ENCODE results near the gene TNIK.

Gene TNIK

DNA sequence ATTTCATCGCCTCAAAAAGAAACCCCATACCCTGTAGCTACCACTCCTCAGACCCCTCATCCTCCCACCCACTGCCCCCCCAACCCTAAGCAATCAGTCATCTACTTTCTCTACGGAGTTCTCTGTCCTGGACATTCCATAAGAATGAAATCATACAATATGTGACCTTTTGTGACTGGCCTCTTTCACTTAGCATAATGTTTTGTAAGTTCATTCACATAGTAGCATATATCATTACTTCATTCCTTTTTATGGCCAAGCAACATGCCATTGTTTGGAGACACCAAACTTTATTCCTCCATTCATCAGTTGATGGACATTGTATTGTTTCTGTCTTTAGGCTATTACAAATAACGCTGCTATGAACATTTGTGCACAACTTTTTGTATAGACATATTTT lies 64.2 kb downstream of the TNIK start:
- TF ChIP-seq, protein P1, sequence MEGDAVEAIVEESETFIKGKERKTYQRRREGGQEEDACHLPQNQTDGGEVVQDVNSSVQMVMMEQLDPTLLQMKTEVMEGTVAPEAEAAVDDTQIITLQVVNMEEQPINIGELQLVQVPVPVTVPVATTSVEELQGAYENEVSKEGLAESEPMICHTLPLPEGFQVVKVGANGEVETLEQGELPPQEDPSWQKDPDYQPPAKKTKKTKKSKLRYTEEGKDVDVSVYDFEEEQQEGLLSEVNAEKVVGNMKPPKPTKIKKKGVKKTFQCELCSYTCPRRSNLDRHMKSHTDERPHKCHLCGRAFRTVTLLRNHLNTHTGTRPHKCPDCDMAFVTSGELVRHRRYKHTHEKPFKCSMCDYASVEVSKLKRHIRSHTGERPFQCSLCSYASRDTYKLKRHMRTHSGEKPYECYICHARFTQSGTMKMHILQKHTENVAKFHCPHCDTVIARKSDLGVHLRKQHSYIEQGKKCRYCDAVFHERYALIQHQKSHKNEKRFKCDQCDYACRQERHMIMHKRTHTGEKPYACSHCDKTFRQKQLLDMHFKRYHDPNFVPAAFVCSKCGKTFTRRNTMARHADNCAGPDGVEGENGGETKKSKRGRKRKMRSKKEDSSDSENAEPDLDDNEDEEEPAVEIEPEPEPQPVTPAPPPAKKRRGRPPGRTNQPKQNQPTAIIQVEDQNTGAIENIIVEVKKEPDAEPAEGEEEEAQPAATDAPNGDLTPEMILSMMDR (IDR thresholded peaks at IDR 0.05; ENCODE audit: extremely low read depth, insufficient read depth, missing control alignments) = no peak
- no peak for DNase-seq (ENCODE audit: low spot score)
- in situ Hi-C loops (cut with MboI; ENCODE audit: low pct_unique_long_range_greater_than_20kb, low sequenced_read_pairs, unreplicated experiment) = no loop called here

DNA sequence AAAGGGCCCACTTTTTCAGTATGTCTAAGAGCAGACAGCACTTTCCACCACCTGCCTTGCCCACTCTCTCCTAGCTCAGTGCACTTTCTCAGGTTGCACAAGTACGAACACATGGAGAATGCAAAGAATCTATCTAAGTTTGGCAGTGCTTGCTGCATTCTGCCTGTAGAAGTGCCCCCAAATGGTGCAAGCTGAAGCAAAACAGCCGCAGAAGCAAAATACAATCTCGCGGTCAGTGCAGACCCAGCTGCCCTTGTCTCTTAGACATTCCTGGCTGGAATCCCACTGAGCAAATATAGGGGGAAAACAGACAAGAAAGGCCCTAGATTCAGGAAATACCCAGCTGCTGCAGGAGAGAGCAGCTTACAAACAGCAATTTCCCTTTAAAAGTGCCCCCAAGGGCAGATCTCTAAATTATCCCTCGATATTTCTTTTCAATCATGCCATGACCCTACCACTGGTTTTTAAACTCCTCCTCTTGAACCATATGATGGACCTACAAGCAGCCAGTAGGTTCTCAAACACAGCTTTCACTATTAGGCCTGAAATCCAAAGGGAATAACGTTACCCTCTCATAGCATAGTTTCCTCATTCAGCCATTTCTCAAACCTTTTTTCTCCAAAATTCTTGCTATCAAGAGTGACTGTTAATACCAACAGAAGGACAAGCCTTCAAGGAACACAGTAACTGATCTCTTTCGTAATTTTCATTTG lies 67.0 kb downstream of the TNIK start:
- TF ChIP-seq, protein P1 (IDR thresholded peaks at IDR 0.05; ENCODE audit: extremely low read depth, insufficient read depth, missing control alignments) = no peak
- in situ Hi-C loops (cut with MboI; ENCODE audit: low pct_unique_long_range_greater_than_20kb, low sequenced_read_pairs, unreplicated experiment) = no loop called here
- no peak for DNase-seq (ENCODE audit: low spot score)

- DNase-seq (ENCODE audit: low spot score) = no peak
- in situ Hi-C loops (cut with MboI; ENCODE audit: low pct_unique_long_range_greater_than_20kb, low sequenced_read_pairs, unreplicated experiment) = no loop called here
- TF ChIP-seq, protein P1 (IDR thresholded peaks at IDR 0.05; ENCODE audit: extremely low read depth, insufficient read depth, missing control alignments) = no peak
Observed at GRCh38 chr3:171391432-171391831, 68.8 kb downstream of the TNIK start.

DNA sequence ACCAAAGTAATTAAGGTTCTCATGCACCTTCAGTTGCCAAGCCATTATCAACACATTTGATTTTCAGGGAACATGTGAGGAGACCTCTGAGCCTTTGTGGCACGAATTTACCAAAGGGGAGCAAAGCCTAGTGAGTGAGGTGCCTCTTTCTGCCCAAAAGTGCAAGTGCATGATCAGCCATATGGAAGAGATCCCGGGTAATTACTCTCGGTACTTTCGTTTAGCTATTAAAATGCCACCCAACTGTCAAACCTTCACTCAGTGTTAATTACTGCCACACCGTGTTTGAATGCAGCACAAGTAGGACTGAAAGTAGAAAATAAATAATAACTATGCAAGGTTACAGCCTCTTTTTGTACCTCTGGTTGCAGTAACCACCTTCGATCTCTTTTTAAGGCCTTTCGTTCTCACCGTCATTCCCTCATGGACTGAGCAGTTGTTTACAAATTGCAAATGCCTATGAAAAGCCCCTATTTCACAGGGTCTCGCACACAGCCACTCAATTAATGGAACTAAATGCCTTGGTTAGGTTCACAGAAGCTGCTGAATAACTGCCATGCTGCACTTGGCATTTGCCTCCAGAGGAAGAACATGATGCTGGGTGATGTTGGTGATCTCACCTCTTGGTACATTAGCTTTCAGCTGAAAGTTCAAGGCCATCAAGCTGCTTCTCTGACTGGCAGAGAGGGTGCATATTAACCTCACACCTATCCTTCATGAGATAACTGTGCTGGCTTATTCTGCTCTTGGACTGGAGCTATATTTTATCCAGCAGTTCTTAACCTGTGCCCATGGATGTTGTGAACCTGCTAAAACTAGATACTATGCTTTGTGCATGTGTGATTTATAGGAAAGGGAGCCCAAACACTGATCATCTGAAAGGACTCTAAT lies 69.9 kb downstream of the TNIK start:
- no peak for DNase-seq (ENCODE audit: low spot score)
- TF ChIP-seq, protein P1 (IDR thresholded peaks at IDR 0.05; ENCODE audit: extremely low read depth, insufficient read depth, missing control alignments) = no peak
- in situ Hi-C loops (cut with MboI; ENCODE audit: low pct_unique_long_range_greater_than_20kb, low sequenced_read_pairs, unreplicated experiment) = no loop called here

DNA sequence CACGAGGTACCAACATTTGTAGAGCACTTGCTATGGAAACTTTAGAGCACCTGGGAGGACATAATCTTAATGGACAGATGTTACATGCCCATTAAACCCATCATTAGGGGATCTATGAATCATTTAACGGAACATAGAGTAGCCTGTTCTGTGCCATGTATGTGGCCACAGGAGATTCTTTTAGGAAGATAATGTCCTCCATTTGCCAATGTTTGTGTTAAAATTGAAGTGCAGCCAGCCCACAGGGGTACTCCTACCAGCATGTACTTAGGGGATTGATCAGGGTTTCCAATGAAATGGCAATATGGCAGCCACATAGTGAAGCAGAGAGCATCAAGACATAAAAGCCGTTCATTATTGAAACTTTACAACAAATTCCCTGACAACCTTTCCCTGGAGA lies 70.7 kb downstream of the TNIK start:
- TF ChIP-seq, protein P1 (IDR thresholded peaks at IDR 0.05; ENCODE audit: extremely low read depth, insufficient read depth, missing control alignments) = no peak
- in situ Hi-C loops (cut with MboI; ENCODE audit: low pct_unique_long_range_greater_than_20kb, low sequenced_read_pairs, unreplicated experiment) = no loop called here
- DNase-seq (ENCODE audit: low spot score) = no peak

DNA sequence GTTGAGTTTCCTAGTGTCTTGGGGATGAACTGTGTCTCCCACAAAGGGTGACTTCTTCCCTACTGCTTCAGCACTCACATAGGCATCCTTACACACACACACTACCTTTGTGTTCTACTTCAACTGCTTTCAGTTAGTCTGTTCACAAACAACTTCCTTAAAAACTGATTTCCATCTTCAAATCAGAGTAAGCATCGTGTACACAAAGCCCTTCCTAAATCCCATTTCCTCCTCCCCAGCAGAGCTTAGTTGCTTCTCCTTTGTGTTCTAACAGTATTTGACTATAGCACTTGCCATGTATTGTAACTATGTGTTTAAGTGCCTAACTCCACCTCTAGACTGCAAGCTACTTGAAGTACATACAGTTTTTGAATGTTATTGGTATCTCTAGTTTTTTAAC lies 71.7 kb downstream of the TNIK start:
- TF ChIP-seq, protein P1 (IDR thresholded peaks at IDR 0.05; ENCODE audit: extremely low read depth, insufficient read depth, missing control alignments) = no peak
- in situ Hi-C loops (cut with MboI; ENCODE audit: low pct_unique_long_range_greater_than_20kb, low sequenced_read_pairs, unreplicated experiment) = no loop called here
- no peak for DNase-seq (ENCODE audit: low spot score)
